Neural progenitor cell (in vitro differentiated cells): ENCODE results near the gene PNPT1. TPM values are rescaled to one million over a fixed set of nuclear protein-coding genes. Genes with fewer than 3 reads are reported as not detected.

ENCODE experiments used
- DNase-seq: peaks from one replicate; pipeline ENCODE4 v3.0.0-alpha.2; 2016; ENCODE audit warnings: low spot score
- H2AFZ ChIP-seq: fragments of 200-600 bp; sonication (generic); replicated peaks from 2 replicates; pipeline ENCODE4 v1.6.1; 2016; ENCODE audit warnings: antibody characterized with exemption
- H3F3A ChIP-seq: fragments of 200-600 bp; sonication (generic); 2 replicates; pipeline ENCODE4 v1.6.1; 2016; ENCODE audit warnings: antibody characterized with exemption, low read depth
- H3K27ac ChIP-seq: fragments of 200-600 bp; sonication (generic); 2 replicates; pipeline ENCODE4 v1.5.1; 2016; ENCODE audit warnings: mild to moderate bottlenecking
- H3K27me3 ChIP-seq: fragments of 200-600 bp; sonication (generic); 2 replicates; pipeline ENCODE4 v1.6.1; 2016; ENCODE audit warnings: mild to moderate bottlenecking, moderate library complexity
- H3K36me3 ChIP-seq: fragments of 200-600 bp; sonication (generic); 2 replicates; pipeline ENCODE4 v1.5.1; 2016
- H3K4me1 ChIP-seq: fragments of 200-600 bp; sonication (generic); 2 replicates; pipeline ENCODE4 v1.6.1; 2016; ENCODE audit warnings: mixed run types
- H3K4me2 ChIP-seq: fragments of 200-600 bp; sonication (generic); 2 replicates; pipeline ENCODE4 v1.6.1; 2016
- H3K4me3 ChIP-seq: fragments of 200-600 bp; sonication (generic); 2 replicates; pipeline ENCODE4 v1.5.1; 2016
- H3K79me2 ChIP-seq: fragments of 200-600 bp; sonication (generic); 2 replicates; pipeline ENCODE4 v1.6.1; 2016; ENCODE audit warnings: low read depth
- H3K9ac ChIP-seq: fragments of 200-600 bp; sonication (generic); 2 replicates; pipeline ENCODE4 v1.6.1; 2016
- H3K9me3 ChIP-seq: fragments of 200-600 bp; sonication (generic); 2 replicates; pipeline ENCODE4 v1.5.1; 2016; ENCODE audit warnings: low read depth
- H4K20me1 ChIP-seq: fragments of 200-600 bp; sonication (generic); 2 replicates; pipeline ENCODE4 v1.6.1; 2016; ENCODE audit warnings: low read depth
- H3K27ac Mint-ChIP-seq: 3 replicates; pipeline ENCODE4 v1.8.0; 2021; ENCODE audit warnings: mixed read lengths
- H3K27me3 Mint-ChIP-seq: 2 replicates; pipeline ENCODE4 v1.8.0; 2022; ENCODE audit warnings: low read depth, mild to moderate bottlenecking, inconsistent platforms, moderate library complexity, mixed read lengths; ENCODE audit not compliant: insufficient read depth
- H3K36me3 Mint-ChIP-seq: 3 replicates; pipeline ENCODE4 v1.8.0; 2021; ENCODE audit warnings: mixed read lengths
- H3K4me1 Mint-ChIP-seq: 3 replicates; pipeline ENCODE4 v1.8.0; 2021; ENCODE audit warnings: mixed read lengths
- H3K4me3 Mint-ChIP-seq: 3 replicates; pipeline ENCODE4 v1.8.0; 2021; ENCODE audit warnings: mild to moderate bottlenecking, moderate library complexity, mixed read lengths
- H3K9me3 Mint-ChIP-seq: 3 replicates; pipeline ENCODE4 v1.8.0; 2020; ENCODE audit warnings: mixed read lengths
- EZH2 ChIP-seq: fragments of 200-600 bp; sonication (generic); IDR thresholded peaks from 2 replicates; pipeline ENCODE4 v1.6.1; 2017; ENCODE audit warnings: antibody characterized with exemption, mild to moderate bottlenecking, moderate library complexity
- EZH2phosphoT487 ChIP-seq: fragments of 200-600 bp; sonication (generic); IDR thresholded peaks from 2 replicates; pipeline ENCODE4 v1.6.1; 2017; ENCODE audit warnings: antibody characterized with exemption
- total RNA-seq: library from RNA; depleted of rRNA; stranded (reverse); fragments of >200 nt; gene quantifications from 2 replicates; pipeline ENCODE4 v1.2.3, GENCODE V29; 2015; ENCODE audit warnings: low replicate concordance
- TF ChIP-seq, protein P1 (sequence below): fragments of 200-600 bp; sonication (generic); IDR thresholded peaks from 2 replicates; pipeline ENCODE4 v1.5.1; 2017; ENCODE audit warnings: antibody characterized with exemption, mild to moderate bottlenecking

The PNPT1 gene
- total RNA-seq, 1 donor from 2014 or later: 33.5 TPM

GRCh38 chr2:55610954-55611743 lies 82.5 kb downstream of the PNPT1 start:
- Histone ChIP-seq H4K20me1 (peaks cover 15% of the 10 kb centered on the region), H3K36me3 (peaks cover 24% of the 10 kb centered on the region), H3K9me3 (no peaks in the 10 kb centered on the region), H3K27ac (no peak overlapping the region), H3K27me3 (no peaks in the 10 kb centered on the region), H3K4me2 (no peak overlapping the region), H3K9ac (no peak overlapping the region), H3K4me3 (no peak overlapping the region), H3K4me1 (peaks cover 8% of the 10 kb centered on the region), H3F3A (peaks cover 4% of the 10 kb centered on the region), H2AFZ (no peak overlapping the region), H3K79me2 (peaks cover 66% of the 10 kb centered on the region)
- Mint-ChIP-seq H3K27me3 (no peaks in the 10 kb centered on the region), H3K27ac (no peak overlapping the region), H3K4me3 (no peak overlapping the region), H3K9me3 (no peaks in the 10 kb centered on the region), H3K4me1 (peaks cover 8% of the 10 kb centered on the region), H3K36me3 (peaks cover 18% of the 10 kb centered on the region)
- no peak for TF ChIP-seq EZH2phosphoT487
- TF ChIP-seq, protein P1, sequence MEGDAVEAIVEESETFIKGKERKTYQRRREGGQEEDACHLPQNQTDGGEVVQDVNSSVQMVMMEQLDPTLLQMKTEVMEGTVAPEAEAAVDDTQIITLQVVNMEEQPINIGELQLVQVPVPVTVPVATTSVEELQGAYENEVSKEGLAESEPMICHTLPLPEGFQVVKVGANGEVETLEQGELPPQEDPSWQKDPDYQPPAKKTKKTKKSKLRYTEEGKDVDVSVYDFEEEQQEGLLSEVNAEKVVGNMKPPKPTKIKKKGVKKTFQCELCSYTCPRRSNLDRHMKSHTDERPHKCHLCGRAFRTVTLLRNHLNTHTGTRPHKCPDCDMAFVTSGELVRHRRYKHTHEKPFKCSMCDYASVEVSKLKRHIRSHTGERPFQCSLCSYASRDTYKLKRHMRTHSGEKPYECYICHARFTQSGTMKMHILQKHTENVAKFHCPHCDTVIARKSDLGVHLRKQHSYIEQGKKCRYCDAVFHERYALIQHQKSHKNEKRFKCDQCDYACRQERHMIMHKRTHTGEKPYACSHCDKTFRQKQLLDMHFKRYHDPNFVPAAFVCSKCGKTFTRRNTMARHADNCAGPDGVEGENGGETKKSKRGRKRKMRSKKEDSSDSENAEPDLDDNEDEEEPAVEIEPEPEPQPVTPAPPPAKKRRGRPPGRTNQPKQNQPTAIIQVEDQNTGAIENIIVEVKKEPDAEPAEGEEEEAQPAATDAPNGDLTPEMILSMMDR: no peak
- TF ChIP-seq EZH2: no peak
- no peak for DNase-seq

- no peaks in the 10 kb centered on the region for H3K4me1 ChIP-seq
- Mint-ChIP-seq H3K4me3 (no peak overlapping the region), H3K4me1 (no peaks in the 10 kb centered on the region), H3K36me3 (peaks cover 18% of the 10 kb centered on the region), H3K27ac (no peak overlapping the region), H3K27me3 (no peaks in the 10 kb centered on the region), H3K9me3 (no peaks in the 10 kb centered on the region)
- no peaks in the 10 kb centered on the region for H3K9me3 ChIP-seq
- no peak overlapping the region for H3K4me3 ChIP-seq
- H3F3A ChIP-seq: peaks cover 2% of the 10 kb centered on the region
- H3K9ac ChIP-seq: no peak overlapping the region
- H3K27me3 ChIP-seq: no peaks in the 10 kb centered on the region
- peaks cover 21% of the 10 kb centered on the region for H3K36me3 ChIP-seq
- peaks cover 66% of the 10 kb centered on the region for H3K79me2 ChIP-seq
- TF ChIP-seq EZH2: no peak
- TF ChIP-seq, protein P1: no peak
- TF ChIP-seq EZH2phosphoT487: no peak
- H3K27ac ChIP-seq: no peak overlapping the region
- peaks cover 4% of the 10 kb centered on the region for H4K20me1 ChIP-seq
- H3K4me2 ChIP-seq: no peak overlapping the region
- DNase-seq: no peak
- H2AFZ ChIP-seq: no peak overlapping the region
Observed at GRCh38 chr2:55609938-55610578, 83.6 kb downstream of the PNPT1 start.

DNA sequence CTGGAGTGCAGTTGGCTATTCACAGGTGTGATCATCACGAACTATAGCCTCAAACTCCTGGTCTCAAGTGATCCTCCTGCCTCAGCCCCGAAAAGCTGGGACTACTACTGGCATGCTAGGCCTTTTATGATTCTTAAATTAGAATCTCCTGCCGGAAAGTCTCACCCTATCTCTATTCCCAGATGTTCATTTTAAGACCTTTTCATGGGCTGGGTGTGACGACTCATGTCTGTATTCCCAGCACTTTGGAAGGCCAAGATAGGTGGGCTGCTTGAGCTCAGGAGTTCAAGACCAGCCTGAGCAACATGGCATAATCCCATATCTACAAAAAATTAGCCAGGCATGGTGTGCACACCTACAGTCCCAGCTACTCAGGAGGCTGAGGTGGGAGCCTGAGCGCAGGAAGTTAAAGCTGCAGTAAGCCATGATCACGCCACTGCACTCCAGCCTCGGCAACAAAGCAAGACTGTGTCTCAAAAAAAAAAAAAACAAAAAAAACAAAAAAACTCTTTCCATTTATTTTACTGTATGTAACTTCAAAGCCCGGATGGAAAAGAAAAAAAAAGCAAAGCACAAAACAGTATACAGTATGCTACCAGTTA lies 84.3 kb downstream of the PNPT1 start:
- H3K4me3 ChIP-seq: no peak overlapping the region
- H3K9ac ChIP-seq: no peak overlapping the region
- Mint-ChIP-seq H3K9me3 (no peaks in the 10 kb centered on the region), H3K4me3 (no peak overlapping the region), H3K4me1 (no peaks in the 10 kb centered on the region), H3K27ac (no peak overlapping the region), H3K36me3 (peaks cover 16% of the 10 kb centered on the region), H3K27me3 (no peaks in the 10 kb centered on the region)
- no peak overlapping the region for H3K27ac ChIP-seq
- H3K79me2 ChIP-seq: peaks cover 66% of the 10 kb centered on the region
- H3K36me3 ChIP-seq: peaks cover 17% of the 10 kb centered on the region
- no peaks in the 10 kb centered on the region for H3K4me1 ChIP-seq
- H4K20me1 ChIP-seq: peaks cover 6% of the 10 kb centered on the region
- no peaks in the 10 kb centered on the region for H3K9me3 ChIP-seq
- no peaks in the 10 kb centered on the region for H3F3A ChIP-seq
- H3K4me2 ChIP-seq: no peak overlapping the region
- TF ChIP-seq EZH2phosphoT487 (no peak), EZH2 (no peak)
- TF ChIP-seq, protein P1: no peak
- no peak overlapping the region for H2AFZ ChIP-seq
- DNase-seq: no peak
- no peaks in the 10 kb centered on the region for H3K27me3 ChIP-seq
